Measurements from ENCODE around the gene AKAP8L.

DNA sequence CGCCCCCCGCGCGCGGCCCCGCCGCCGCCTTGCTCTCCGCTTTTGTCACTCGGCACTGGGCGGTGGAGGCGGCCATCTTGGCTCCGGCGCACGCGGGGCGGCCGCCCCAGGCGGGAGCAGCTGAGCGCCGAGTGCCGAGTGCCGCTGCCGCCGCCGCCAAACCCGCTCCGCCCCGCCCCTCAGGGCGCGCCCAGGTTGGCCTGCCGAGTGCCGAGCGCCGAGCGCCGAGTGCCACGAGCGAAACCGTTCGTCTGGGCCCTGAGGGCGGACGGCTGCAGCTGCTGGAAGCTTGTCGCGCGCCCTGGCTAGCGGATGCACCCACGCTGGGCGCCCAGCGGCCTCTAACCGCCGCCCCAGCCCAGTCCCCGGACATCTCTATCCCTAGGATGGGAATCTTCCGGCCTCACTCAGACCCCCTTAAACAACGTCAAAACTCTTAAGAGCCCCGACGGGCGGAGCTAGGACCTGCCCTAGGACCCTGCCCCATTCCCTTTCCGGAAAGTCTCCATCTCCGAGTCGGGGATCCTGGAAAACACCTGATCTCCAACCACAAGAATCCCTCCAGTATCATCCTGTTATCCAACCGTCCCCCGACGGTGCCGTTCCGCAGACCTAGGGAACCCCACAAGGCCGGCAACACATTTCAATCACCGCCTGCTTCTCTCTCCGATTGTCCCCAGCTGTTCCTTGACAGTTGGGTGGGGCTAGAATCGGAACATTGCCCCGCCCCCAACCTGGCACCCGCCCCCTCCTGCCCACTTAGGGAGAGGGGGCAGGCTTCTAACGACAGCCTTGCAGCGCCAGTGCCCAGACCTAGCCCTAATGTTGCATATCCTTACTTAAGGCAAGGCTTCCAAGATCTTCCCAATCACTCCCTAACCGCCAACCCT lies 14.1 kb upstream of the AKAP8L start:
- peak in 2 of 4 donors; percentile 17 to 47 for TF ChIP-seq POLR2A (IDR thresholded peaks at IDR 0.05)
- TF ChIP-seq, protein P1, sequence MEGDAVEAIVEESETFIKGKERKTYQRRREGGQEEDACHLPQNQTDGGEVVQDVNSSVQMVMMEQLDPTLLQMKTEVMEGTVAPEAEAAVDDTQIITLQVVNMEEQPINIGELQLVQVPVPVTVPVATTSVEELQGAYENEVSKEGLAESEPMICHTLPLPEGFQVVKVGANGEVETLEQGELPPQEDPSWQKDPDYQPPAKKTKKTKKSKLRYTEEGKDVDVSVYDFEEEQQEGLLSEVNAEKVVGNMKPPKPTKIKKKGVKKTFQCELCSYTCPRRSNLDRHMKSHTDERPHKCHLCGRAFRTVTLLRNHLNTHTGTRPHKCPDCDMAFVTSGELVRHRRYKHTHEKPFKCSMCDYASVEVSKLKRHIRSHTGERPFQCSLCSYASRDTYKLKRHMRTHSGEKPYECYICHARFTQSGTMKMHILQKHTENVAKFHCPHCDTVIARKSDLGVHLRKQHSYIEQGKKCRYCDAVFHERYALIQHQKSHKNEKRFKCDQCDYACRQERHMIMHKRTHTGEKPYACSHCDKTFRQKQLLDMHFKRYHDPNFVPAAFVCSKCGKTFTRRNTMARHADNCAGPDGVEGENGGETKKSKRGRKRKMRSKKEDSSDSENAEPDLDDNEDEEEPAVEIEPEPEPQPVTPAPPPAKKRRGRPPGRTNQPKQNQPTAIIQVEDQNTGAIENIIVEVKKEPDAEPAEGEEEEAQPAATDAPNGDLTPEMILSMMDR (IDR thresholded peaks at IDR 0.05) = no peak

All from esophagus squamous epithelium (tissue), 4 donors.